GM12891 (cell line): ENCODE results near the gene CCDC169.

Experiments
- PAX5 ChIP-seq: IDR thresholded peaks from 2 replicates; pipeline ENCODE4 v1.6.1; 2011; ENCODE audit warnings: low read length, moderate library complexity, mild to moderate bottlenecking; ENCODE audit not compliant: insufficient read depth, severe bottlenecking
- POLR2A ChIP-seq: IDR thresholded peaks from 2 replicates; pipeline ENCODE4 v1.6.1; 2011; ENCODE audit warnings: low read depth, low read length, control low read depth
- POLR2AphosphoS5 ChIP-seq: IDR thresholded peaks from 2 replicates; pipeline ENCODE4 v1.6.1; 2011; ENCODE audit warnings: low read depth, low read length, control low read depth
- POU2F2 ChIP-seq: IDR thresholded peaks from 2 replicates; pipeline ENCODE4 v1.6.1; 2011; ENCODE audit warnings: low read depth, mild to moderate bottlenecking, control low read depth, low read length, moderate library complexity
- SPI1 ChIP-seq: IDR thresholded peaks from 2 replicates; pipeline ENCODE4 v1.6.1; 2011; ENCODE audit warnings: low read depth, low read length, control low read depth
- TAF1 ChIP-seq: IDR thresholded peaks from 2 replicates; pipeline ENCODE4 v1.6.1; 2011; ENCODE audit warnings: low read depth, low read length, control low read depth

DNA sequence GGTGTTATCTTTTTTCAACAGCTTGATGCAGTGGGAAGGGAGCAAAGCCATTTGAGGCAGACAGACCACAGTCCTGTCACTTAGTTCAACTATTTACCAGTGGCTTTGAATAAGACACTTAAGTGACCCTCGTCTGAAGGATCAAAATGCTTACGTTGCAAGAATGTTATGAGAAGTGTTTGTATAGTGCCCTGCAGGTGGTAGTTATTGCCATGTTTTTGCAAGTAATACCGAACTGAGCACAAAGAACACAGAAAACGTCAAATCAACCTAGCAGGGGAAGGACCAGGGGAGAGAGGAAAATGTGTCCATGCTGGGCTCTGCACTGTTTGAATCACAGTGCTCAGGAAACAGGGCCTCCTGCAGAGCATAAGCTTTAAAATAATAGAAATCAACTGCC, 86.0 kb downstream of the CCDC169 start:
- no peak for TF ChIP-seq TAF1
- no peak for TF ChIP-seq PAX5
- TF ChIP-seq POLR2A: no peak
- TF ChIP-seq POLR2AphosphoS5: no peak
- TF ChIP-seq SPI1: no peak
- TF ChIP-seq POU2F2: no peak
